ENCODE results near the gene CCL4. TPM values are rescaled to one million over a fixed set of nuclear protein-coding genes. Genes with fewer than 3 reads are reported as not detected.

CCL4 gene
- total RNA-seq, 2 experiments from 2014 or later, result 1.5 to 2.1 TPM

- Histone ChIP-seq H3K36me3 (ENCODE audit: insufficient read depth, low read length) (no peaks in the 10 kb centered on the region), H3K27ac (ENCODE audit: low read depth in 1 of 2, low read length in 2 of 2) (no peak overlapping the region), H3K4me1 (ENCODE audit: insufficient read depth, low read length) (peaks cover 5% of the 10 kb centered on the region), H3K4me3 (ENCODE audit: low read length) (no peak overlapping the region), H3K27me3 (ENCODE audit: control insufficient read depth in 1 of 2, insufficient read depth in 2 of 2, low read length in 2 of 2) (peaks cover 0 to 4% of the 10 kb centered on the region in 2 experiments), H3K9me3 (ENCODE audit: control insufficient read depth in 1 of 2, insufficient read depth in 1 of 2, low read length in 2 of 2) (peaks cover 13 to 20% of the 10 kb centered on the region in 2 experiments)
- DNase-seq (no peak), ATAC-seq (ENCODE audit: poor library complexity) (no peak)
- POLR2A ChIA-PET, result no interaction called here
- TF ChIP-seq CTCF (IDR thresholded peaks at IDR 0.05), result no peak
- Mint-ChIP-seq H3K4me1 (ENCODE audit: low read depth) (no peaks in the 10 kb centered on the region), H3K36me3 (ENCODE audit: low read depth) (no peaks in the 10 kb centered on the region), H3K4me3 (no peak overlapping the region), H3K27me3 (no peaks in the 10 kb centered on the region), H3K27ac (no peak overlapping the region), H3K9me3 (peaks cover 2% of the 10 kb centered on the region)
- CTCF ChIA-PET, result no interaction called here
- intact Hi-C loops (cut with DNase I, micrococcal nuclease), result no loop called here
These were observed 24.3 kb downstream of the CCL4 start for GRCh38 chr17:36127911-36128310.

- H3K27ac Mint-ChIP-seq, result no peak overlapping the region
- H3K9me3 Mint-ChIP-seq, result peaks cover 2% of the 10 kb centered on the region
- CTCF ChIA-PET, result no interaction called here
These were observed 24.9 kb downstream of the CCL4 start for GRCh38 chr17:36128411-36128978.

GRCh38 chr17:36129616-36130015, 26.0 kb downstream of the CCL4 start:
- intact Hi-C loops (cut with DNase I, micrococcal nuclease), result no loop called here
- H3K36me3 ChIP-seq (ENCODE audit: insufficient read depth, low read length), result no peaks in the 10 kb centered on the region
- POLR2A ChIA-PET, result no interaction called here
- Mint-ChIP-seq H3K9me3 (peaks cover 2% of the 10 kb centered on the region), H3K4me1 (ENCODE audit: low read depth) (no peaks in the 10 kb centered on the region), H3K4me3 (no peak overlapping the region), H3K27ac (no peak overlapping the region), H3K36me3 (ENCODE audit: low read depth) (no peaks in the 10 kb centered on the region), H3K27me3 (no peaks in the 10 kb centered on the region)
- H3K4me3 ChIP-seq (ENCODE audit: low read length), result no peak overlapping the region
- ATAC-seq (ENCODE audit: poor library complexity), result no peak
- no peak for TF ChIP-seq CTCF (IDR thresholded peaks at IDR 0.05)
- CTCF ChIA-PET, result no interaction called here
- H3K9me3 ChIP-seq (ENCODE audit: control insufficient read depth in 1 of 2, insufficient read depth in 1 of 2, low read length in 2 of 2), result peaks cover 13 to 19% of the 10 kb centered on the region in 2 experiments
- H3K4me1 ChIP-seq (ENCODE audit: insufficient read depth, low read length), result peaks cover 5% of the 10 kb centered on the region
- H3K27ac ChIP-seq (ENCODE audit: low read depth in 1 of 2, low read length in 2 of 2), result no peak overlapping the region
- no peak for DNase-seq
- H3K27me3 ChIP-seq (ENCODE audit: control insufficient read depth in 1 of 2, insufficient read depth in 2 of 2, low read length in 2 of 2), result peaks cover 0 to 7% of the 10 kb centered on the region in 2 experiments

More at GRCh38 chr17:36128411-36128978, 24.9 kb downstream of the CCL4 start:
- Histone ChIP-seq H3K4me3 (ENCODE audit: low read length) (no peak overlapping the region), H3K9me3 (ENCODE audit: control insufficient read depth in 1 of 2, insufficient read depth in 1 of 2, low read length in 2 of 2) (peaks cover 13 to 20% of the 10 kb centered on the region in 2 experiments), H3K27me3 (ENCODE audit: control insufficient read depth in 1 of 2, insufficient read depth in 2 of 2, low read length in 2 of 2) (peaks cover 0 to 4% of the 10 kb centered on the region in 2 experiments), H3K36me3 (ENCODE audit: insufficient read depth, low read length) (no peaks in the 10 kb centered on the region), H3K4me1 (ENCODE audit: insufficient read depth, low read length) (peaks cover 5% of the 10 kb centered on the region), H3K27ac (ENCODE audit: low read depth in 1 of 2, low read length in 2 of 2) (no peak overlapping the region)
- intact Hi-C loops (cut with DNase I, micrococcal nuclease), result no loop called here
- DNase-seq (no peak), ATAC-seq (ENCODE audit: poor library complexity) (no peak)
- Mint-ChIP-seq H3K4me1 (ENCODE audit: low read depth) (no peaks in the 10 kb centered on the region), H3K27me3 (no peaks in the 10 kb centered on the region), H3K4me3 (no peak overlapping the region), H3K36me3 (ENCODE audit: low read depth) (no peaks in the 10 kb centered on the region)
- no peak for TF ChIP-seq CTCF (IDR thresholded peaks at IDR 0.05)
- POLR2A ChIA-PET, result no interaction called here
